ENCODE data around the gene OTOA. TPM values are rescaled to one million over a fixed set of nuclear protein-coding genes. Genes with fewer than 3 reads are reported as not detected.
"Not testable (repeated sequence)": the region's sequence is repeated elsewhere in the genome, so short reads cannot be mapped to it uniquely, and the experiment has no call there.

The OTOA gene
- total RNA-seq, 2 experiments from 2014 or later = 0.15 to 0.18 TPM

- H3K27me3 Mint-ChIP-seq; H3K36me3 Mint-ChIP-seq (ENCODE audit: low read depth); CTCF ChIA-PET; H3K27ac Mint-ChIP-seq; H3K4me3 Mint-ChIP-seq; H3K9me3 Mint-ChIP-seq; DNase-seq; POLR2A ChIA-PET: not testable (repeated sequence)
- H3K4me1 Mint-ChIP-seq = peaks cover 13% of the 10 kb centered on the region
Observed at GRCh38 chr16:21714369-21714618, 50.5 kb downstream of the OTOA start.

GRCh38 chr16:21717608-21718007 is 53.8 kb downstream of the OTOA start:
- Mint-ChIP-seq H3K27ac (no peak overlapping the region), H3K36me3 (ENCODE audit: low read depth) (no peaks in the 10 kb centered on the region), H3K9me3 (no peaks in the 10 kb centered on the region), H3K4me1 (peaks cover 13% of the 10 kb centered on the region), H3K4me3 (no peak overlapping the region), H3K27me3 (no peaks in the 10 kb centered on the region)
- DNase-seq = no peak
- ChIA-PET CTCF (interaction anchor here (0.7 to 1.0 kb wide), 3 partner anchors 9 to 60 kb away, joined by 3 to 4 read pairs (median 3); no protein-coding TSS in a partner anchor), POLR2A (no interaction called here)

DNA sequence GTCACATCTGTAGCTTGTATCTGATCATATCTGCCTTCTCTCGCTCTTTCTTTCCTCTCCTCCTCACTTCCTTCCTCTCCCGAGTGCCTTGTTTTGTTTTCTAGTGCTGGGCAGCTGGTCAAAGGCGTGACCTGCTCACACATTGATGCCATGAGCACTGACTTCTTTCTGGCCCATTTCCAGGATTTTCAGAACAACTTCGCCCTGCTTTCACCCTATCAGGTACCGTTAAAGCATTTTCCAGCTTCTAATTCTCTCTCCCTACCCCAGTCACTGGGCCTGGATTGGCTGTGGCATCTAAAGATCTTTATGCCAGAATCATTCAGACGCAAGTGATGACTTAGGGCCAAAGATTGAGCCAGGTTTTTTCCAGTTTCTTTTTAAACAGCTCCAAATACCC is 55.5 kb downstream of the OTOA start:
- no peaks in the 10 kb centered on the region for H3K36me3 Mint-ChIP-seq (ENCODE audit: low read depth)
- H3K4me3 Mint-ChIP-seq = no peak overlapping the region
- no peak for DNase-seq
- no peak overlapping the region for H3K27ac Mint-ChIP-seq
- H3K9me3 Mint-ChIP-seq = no peaks in the 10 kb centered on the region
- CTCF ChIA-PET = interaction anchor here (2.1 kb wide), 1 partner anchor 10 kb away, joined by 7 read pairs; no protein-coding TSS in a partner anchor
- H3K4me1 Mint-ChIP-seq = peaks cover 8% of the 10 kb centered on the region
- POLR2A ChIA-PET = no interaction called here
- no peaks in the 10 kb centered on the region for H3K27me3 Mint-ChIP-seq

DNA sequence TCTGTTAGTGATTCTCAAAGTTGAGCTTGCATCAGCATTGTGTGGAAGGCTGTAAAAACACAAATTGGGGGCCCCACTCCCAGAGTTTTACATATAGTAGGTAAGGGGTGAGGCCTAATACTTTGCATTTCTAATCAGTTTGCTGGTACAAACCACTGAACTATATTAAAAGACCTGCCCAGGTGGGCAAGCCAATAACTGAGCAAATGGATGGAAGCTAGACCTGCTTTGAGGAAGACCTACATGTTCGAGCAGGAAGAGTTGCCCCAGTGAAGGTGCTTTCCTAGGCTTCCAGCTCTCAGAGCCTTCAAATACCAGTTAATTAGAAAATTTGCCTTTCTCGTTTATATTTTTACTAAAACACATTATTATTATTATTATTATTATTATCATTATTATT is 56.8 kb downstream of the OTOA start:
- Mint-ChIP-seq H3K9me3 (no peaks in the 10 kb centered on the region), H3K4me3 (no peak overlapping the region), H3K4me1 (peaks cover 3% of the 10 kb centered on the region), H3K27ac (no peak overlapping the region), H3K36me3 (ENCODE audit: low read depth) (no peaks in the 10 kb centered on the region), H3K27me3 (peaks cover 4% of the 10 kb centered on the region)
- CTCF ChIA-PET = interaction anchor here (2.1 kb wide), 1 partner anchor 12 kb away, joined by 7 read pairs; no protein-coding TSS in a partner anchor
- POLR2A ChIA-PET = no interaction called here
- DNase-seq = no peak

- no peak for DNase-seq
- Mint-ChIP-seq H3K4me3 (no peak overlapping the region), H3K27ac (no peak overlapping the region), H3K4me1 (peaks cover 3% of the 10 kb centered on the region), H3K36me3 (ENCODE audit: low read depth) (no peaks in the 10 kb centered on the region), H3K27me3 (peaks cover 4% of the 10 kb centered on the region), H3K9me3 (no peaks in the 10 kb centered on the region)
- CTCF ChIA-PET = interaction anchor here (1.1 kb wide), 1 partner anchor 66 kb away, joined by 4 read pairs; no protein-coding TSS in a partner anchor
- POLR2A ChIA-PET = no interaction called here
Observed at GRCh38 chr16:21722771-21723455, 59.1 kb downstream of the OTOA start.

GRCh38 chr16:21723532-21723931 is 59.8 kb downstream of the OTOA start:
- POLR2A ChIA-PET = no interaction called here
- DNase-seq = no peak
- peaks cover 3% of the 10 kb centered on the region for H3K4me1 Mint-ChIP-seq
- peaks cover 6% of the 10 kb centered on the region for H3K27me3 Mint-ChIP-seq
- no peak overlapping the region for H3K4me3 Mint-ChIP-seq
- no peaks in the 10 kb centered on the region for H3K9me3 Mint-ChIP-seq
- CTCF ChIA-PET = no interaction called here
- no peaks in the 10 kb centered on the region for H3K36me3 Mint-ChIP-seq (ENCODE audit: low read depth)
- H3K27ac Mint-ChIP-seq = no peak overlapping the region

- ChIA-PET POLR2A (no interaction called here), CTCF (interaction anchor here (0.7 kb wide), 1 partner anchor 94 kb away, joined by 3 read pairs; no protein-coding TSS in a partner anchor)
- Mint-ChIP-seq H3K27me3 (peaks cover 6% of the 10 kb centered on the region), H3K36me3 (ENCODE audit: low read depth) (no peaks in the 10 kb centered on the region), H3K4me3 (no peak overlapping the region), H3K27ac (no peak overlapping the region), H3K9me3 (no peaks in the 10 kb centered on the region), H3K4me1 (peaks cover 3% of the 10 kb centered on the region)
- DNase-seq = no peak
Observed at GRCh38 chr16:21727344-21727743, 63.6 kb downstream of the OTOA start.

DNA sequence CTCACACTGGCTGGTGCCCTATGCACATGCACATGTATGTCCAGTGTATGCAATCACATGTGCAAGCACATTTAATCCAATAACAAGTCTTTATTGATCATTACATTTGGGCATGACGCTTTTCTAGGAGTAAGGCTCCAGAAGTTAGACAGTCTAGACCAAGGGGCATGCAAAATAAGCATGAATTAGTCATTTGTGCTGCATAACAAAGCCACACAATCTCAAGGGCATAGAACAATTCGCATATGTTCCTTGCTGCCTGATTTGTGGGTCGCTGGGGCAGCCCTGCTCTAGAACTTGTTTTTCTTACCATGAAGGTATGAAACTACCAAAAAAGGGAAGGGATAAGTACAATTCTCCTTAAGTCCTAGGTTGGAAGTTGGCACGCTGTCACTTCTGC is 67.5 kb downstream of the OTOA start:
- H3K36me3 Mint-ChIP-seq (ENCODE audit: low read depth); H3K27me3 Mint-ChIP-seq; H3K4me1 Mint-ChIP-seq; DNase-seq; CTCF ChIA-PET; POLR2A ChIA-PET; H3K27ac Mint-ChIP-seq; H3K4me3 Mint-ChIP-seq; H3K9me3 Mint-ChIP-seq: not testable (repeated sequence)

DNA sequence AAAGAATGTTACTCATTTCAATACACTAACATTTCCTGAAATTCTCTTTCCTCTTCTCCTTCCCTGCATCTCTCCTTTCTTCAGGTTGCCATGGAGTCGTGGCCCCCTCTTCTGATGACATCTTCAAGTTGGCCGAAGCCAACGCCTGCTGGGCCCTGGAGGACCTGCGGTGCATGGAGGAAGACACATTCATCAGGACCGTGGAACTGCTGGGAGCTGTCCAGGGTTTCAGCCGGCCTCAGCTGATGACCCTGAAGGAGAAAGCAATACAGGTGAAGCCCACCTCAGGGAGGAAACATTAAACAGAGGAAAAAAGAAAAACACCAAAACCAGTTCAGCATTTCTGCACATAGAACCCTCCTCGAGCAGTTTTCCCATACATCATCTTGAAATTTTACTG is 76.9 kb downstream of the OTOA start:
- DNase-seq; CTCF ChIA-PET; H3K27ac Mint-ChIP-seq; H3K27me3 Mint-ChIP-seq; H3K4me3 Mint-ChIP-seq; H3K36me3 Mint-ChIP-seq (ENCODE audit: low read depth); H3K4me1 Mint-ChIP-seq; POLR2A ChIA-PET; H3K9me3 Mint-ChIP-seq: not testable (repeated sequence)

- H3K27me3 Mint-ChIP-seq; H3K9me3 Mint-ChIP-seq; H3K36me3 Mint-ChIP-seq (ENCODE audit: low read depth); CTCF ChIA-PET; H3K4me1 Mint-ChIP-seq; DNase-seq; H3K27ac Mint-ChIP-seq; POLR2A ChIA-PET; H3K4me3 Mint-ChIP-seq: not testable (repeated sequence)
Observed at GRCh38 chr16:21756192-21757079, 92.7 kb downstream of the OTOA start.

DNA sequence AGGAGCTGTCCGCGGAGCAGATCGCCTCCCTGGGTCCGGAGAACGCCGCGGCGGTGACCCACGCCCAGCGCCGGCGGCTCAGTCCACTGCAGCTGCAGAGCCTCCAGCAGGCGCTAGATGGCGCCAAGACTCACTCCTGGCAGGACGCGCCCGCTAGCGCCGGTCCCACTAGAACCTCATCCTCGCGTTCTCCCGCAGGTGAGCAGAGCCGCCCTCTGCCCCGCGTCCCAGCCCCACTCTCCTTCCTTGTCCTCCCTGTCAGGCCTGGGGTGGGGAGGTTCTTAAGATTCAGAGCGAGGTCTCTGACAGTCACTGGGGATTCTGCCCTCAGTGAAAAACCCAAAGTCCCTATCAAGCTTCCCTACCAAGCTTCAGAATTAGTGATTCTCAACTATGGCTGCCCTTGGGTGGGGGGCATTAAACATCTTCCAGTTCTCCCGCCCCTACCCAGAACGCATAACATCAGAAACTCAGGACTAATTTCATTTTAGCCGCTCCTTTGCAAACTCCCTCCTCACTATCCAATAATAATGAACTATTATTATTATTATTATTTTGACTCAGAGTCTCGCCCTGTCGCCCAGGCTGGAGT is 93.4 kb downstream of the OTOA start:
- H3K36me3 Mint-ChIP-seq (ENCODE audit: low read depth); H3K9me3 Mint-ChIP-seq; CTCF ChIA-PET; POLR2A ChIA-PET; H3K27ac Mint-ChIP-seq; H3K4me1 Mint-ChIP-seq; H3K4me3 Mint-ChIP-seq; DNase-seq; H3K27me3 Mint-ChIP-seq: not testable (repeated sequence)

GRCh38 chr16:21768280-21768679 is 104.5 kb downstream of the OTOA start:
- H3K4me3 Mint-ChIP-seq; H3K27me3 Mint-ChIP-seq; H3K36me3 Mint-ChIP-seq (ENCODE audit: low read depth); H3K9me3 Mint-ChIP-seq; CTCF ChIA-PET; H3K27ac Mint-ChIP-seq; DNase-seq; H3K4me1 Mint-ChIP-seq; POLR2A ChIA-PET: not testable (repeated sequence)

GRCh38 chr16:21768810-21769209 is 105.0 kb downstream of the OTOA start:
- H3K27ac Mint-ChIP-seq; H3K4me3 Mint-ChIP-seq; H3K9me3 Mint-ChIP-seq; CTCF ChIA-PET; POLR2A ChIA-PET; H3K36me3 Mint-ChIP-seq (ENCODE audit: low read depth); H3K27me3 Mint-ChIP-seq; H3K4me1 Mint-ChIP-seq; DNase-seq: not testable (repeated sequence)

DNA sequence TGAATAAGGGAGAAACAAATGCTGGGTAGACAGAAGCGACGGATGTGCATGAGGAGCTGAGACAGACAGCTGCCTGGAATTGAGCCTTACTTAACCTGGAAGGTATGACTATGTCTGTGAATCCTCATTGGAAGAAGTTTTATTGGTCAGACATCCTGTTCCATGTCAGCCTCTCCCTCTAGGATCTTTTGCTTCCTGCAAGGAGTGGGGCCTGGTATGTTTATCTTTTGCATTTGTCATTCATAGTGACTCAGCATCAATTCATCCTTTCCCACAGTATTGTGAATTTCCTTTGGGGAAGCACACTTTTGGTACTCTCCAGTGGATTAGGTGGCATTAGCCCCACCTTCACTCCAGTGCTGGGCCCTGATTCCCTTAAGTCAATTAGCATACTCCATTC is 105.5 kb downstream of the OTOA start:
- CTCF ChIA-PET; DNase-seq; H3K27me3 Mint-ChIP-seq; H3K36me3 Mint-ChIP-seq (ENCODE audit: low read depth); H3K9me3 Mint-ChIP-seq; H3K27ac Mint-ChIP-seq; H3K4me1 Mint-ChIP-seq; H3K4me3 Mint-ChIP-seq; POLR2A ChIA-PET: not testable (repeated sequence)

Measured in activated CD4-positive, alpha-beta memory T cell treated with anti-CD3 and anti-CD28 coated beads, Interleukin-2, amount 10 ng/mL, durations not matched to agents 7 days and 5 days (primary cell).